HepG2 (cell line): ENCODE measurements around the gene GADL1. TPM values are rescaled to one million over a fixed set of nuclear protein-coding genes. Genes with fewer than 3 reads are reported as not detected.

Source experiments
- ATAC-seq: fragments of 200-7000 bp; cut with Tn5 transposase; 3 replicates; pipeline ENCODE4 v1.9.1; 2020; ENCODE audit warnings: mild to moderate bottlenecking, moderate library complexity
- BruUV-seq: library from RNA; stranded (reverse); fragments of 400-500 nt; replicated peaks from 2 replicates; lab custom pipeline; 2021; lab: Mats Ljungman, UMichigan
- CTCF ChIA-PET: fragments of 300-600 bp; formaldehyde crosslinking; extraction: SDS; loops from one replicate; lab custom pipeline; 2021; ENCODE audit warnings: low total read pairs, inconsistent platforms, low intra/inter-chr PET ratio; lab: Yijun Ruan, JAX
- POLR2A ChIA-PET: fragments of 350-600 bp; sonication (Branson Sonifier 250); formaldehyde crosslinking; loops from one replicate; lab custom pipeline; 2020; ENCODE audit warnings: antibody characterized with exemption, inconsistent platforms; lab: Yijun Ruan, JAX
- DNase-seq: peaks from one replicate; pipeline ENCODE4 v3.0.0-alpha.2; 2015; ENCODE audit warnings: low spot score
- FAIRE-seq: peaks from 3 replicates; lab custom pipeline; 2011; peaks lifted over from hg19 to GRCh38; lab: Jason Lieb, UNC
- H2AFZ ChIP-seq: one replicate; pipeline ENCODE4 v1.6.1; 2011; ENCODE audit warnings: low read length, inconsistent platforms
- H3K27ac ChIP-seq: fragments of 300-600 bp; 3 replicates; pipeline ENCODE4 v1.8.0; 2011; ENCODE audit warnings: mixed run types, mild to moderate bottlenecking, mixed read lengths, low read length, inconsistent platforms; ENCODE audit not compliant: insufficient read depth; ENCODE audit errors: extremely low read length
- H3K27me3 ChIP-seq, 2 experiments: fragments of 200-600 bp in 1 of 2; 2 replicates in 1 of 2; 3 replicates in 1 of 2; pipeline versions ENCODE4 v1.6.0 to v1.8.0; 2011; ENCODE audit warnings: low read length in 2 of 2, mild to moderate bottlenecking in 2 of 2, moderate library complexity in 2 of 2, inconsistent platforms in 1 of 2; ENCODE audit not compliant: insufficient read depth in 2 of 2, control insufficient read depth in 1 of 2
- H3K36me3 ChIP-seq, 2 experiments: fragments of 200-600 bp in 1 of 2; replicated peaks in 1 of 2; 2 replicates in 1 of 2; 3 replicates in 1 of 2; pipeline versions ENCODE4 v1.5.1 to v1.8.0; 2011; ENCODE audit warnings: low read length in 2 of 2, inconsistent platforms in 1 of 2; ENCODE audit not compliant: insufficient read depth in 2 of 2, control insufficient read depth in 1 of 2
- H3K4me1 ChIP-seq: 2 replicates; pipeline ENCODE4 v1.5.1; 2012; ENCODE audit warnings: low read length, inconsistent platforms; ENCODE audit not compliant: insufficient read depth
- H3K4me2 ChIP-seq: 2 replicates; pipeline ENCODE4 v1.6.0; 2011; ENCODE audit warnings: low read depth, low read length, inconsistent platforms
- H3K4me3 ChIP-seq, 3 experiments: fragments of 200-600 bp in 1 of 3; sonication (generic), shearing (Covaris generic) in 1 of 3; replicated peaks in 1 of 3; 2 replicates each; pipeline ENCODE4 v1.5.1; 2011 to 2016; ENCODE audit warnings: low read length in 3 of 3, inconsistent platforms in 2 of 3, low read depth in 2 of 3, mild to moderate bottlenecking in 2 of 3, control low read depth in 1 of 3, mixed read lengths in 1 of 3; ENCODE audit not compliant: insufficient read depth in 1 of 3
- H3K79me2 ChIP-seq: one replicate; pipeline ENCODE4 v1.6.1; 2011; ENCODE audit warnings: low read length, inconsistent platforms; ENCODE audit not compliant: insufficient read depth
- H3K9ac ChIP-seq: 2 replicates; pipeline ENCODE4 v1.6.0; 2011; ENCODE audit warnings: mild to moderate bottlenecking, low read depth, low read length, inconsistent platforms; ENCODE audit not compliant: insufficient read depth
- H3K9me3 ChIP-seq: 2 replicates; pipeline ENCODE4 v1.5.1; 2012; ENCODE audit warnings: mild to moderate bottlenecking, low read length
- H4K20me1 ChIP-seq: 2 replicates; pipeline ENCODE4 v1.6.0; 2011; ENCODE audit warnings: inconsistent platforms, mild to moderate bottlenecking, low read length, moderate library complexity; ENCODE audit not compliant: insufficient read depth
- ETV6 ChIP-seq: sonication (generic); formaldehyde crosslinking; conservative IDR thresholded peaks from 2 replicates; pipeline ENCODE4 v1.4.0; 2020; ENCODE audit warnings: missing genetic modification reagents
- GZF1 ChIP-seq: sonication (generic); formaldehyde crosslinking; IDR thresholded peaks from 2 replicates; pipeline ENCODE4 v1.5.1; 2020; ENCODE audit warnings: mild to moderate bottlenecking, missing genetic modification reagents
- IRF2 ChIP-seq: IDR thresholded peaks from 2 replicates; pipeline ENCODE4 v1.6.1; 2018; ENCODE audit warnings: missing genetic modification reagents, missing compliant biosample characterization
- POLR2AphosphoS2 ChIP-seq: IDR thresholded peaks from 2 replicates; pipeline ENCODE4 v1.6.1; 2011; ENCODE audit warnings: low read depth, low read length, improper control_type of control experiment
- RXRB ChIP-seq: IDR thresholded peaks from 2 replicates; pipeline ENCODE4 v1.6.1; 2016; ENCODE audit warnings: borderline replicate concordance, missing genetic modification reagents, missing compliant biosample characterization
- SKI ChIP-seq: fragments of 450-650 bp; IDR thresholded peaks from one replicate; pipeline ENCODE4 v1.6.1; 2018; ENCODE audit warnings: mild to moderate bottlenecking; ENCODE audit not compliant: partially characterized antibody
- SOX5 ChIP-seq: IDR thresholded peaks from 2 replicates; pipeline ENCODE4 v1.6.1; 2016; ENCODE audit warnings: borderline replicate concordance
- TEAD3 ChIP-seq: optimal IDR thresholded peaks from 2 replicates; pipeline ENCODE3; 2016; ENCODE audit warnings: borderline replicate concordance
- ZFP36L1 ChIP-seq: sonication (generic); formaldehyde crosslinking; IDR thresholded peaks from 2 replicates; pipeline ENCODE4 v1.8.0; 2022; ENCODE audit warnings: mild to moderate bottlenecking, missing genetic modification reagents, moderate library complexity
- ZNF382 ChIP-seq: sonication (generic); formaldehyde crosslinking; IDR thresholded peaks from 2 replicates; pipeline ENCODE4 v1.5.0; 2020; ENCODE audit warnings: missing genetic modification reagents, mild to moderate bottlenecking, borderline replicate concordance
- ZNF468 ChIP-seq: sonication (generic); formaldehyde crosslinking; IDR thresholded peaks from 2 replicates; pipeline ENCODE4 v1.8.0; 2022; ENCODE audit warnings: mild to moderate bottlenecking, moderate library complexity, missing genetic modification reagents
- ZNF510 ChIP-seq: sonication (generic); formaldehyde crosslinking; IDR thresholded peaks from 2 replicates; pipeline ENCODE4 v1.4.0; 2020; ENCODE audit warnings: low read depth, mild to moderate bottlenecking, missing genetic modification reagents
- ZNF674 ChIP-seq: sonication (generic); formaldehyde crosslinking; IDR thresholded peaks from 2 replicates; pipeline ENCODE4 v1.5.0; 2020; ENCODE audit warnings: low read depth, mild to moderate bottlenecking, missing genetic modification reagents
- ZNF883 ChIP-seq: sonication (generic); formaldehyde crosslinking; IDR thresholded peaks from 2 replicates; pipeline ENCODE4 v1.5.1; 2020; ENCODE audit warnings: mild to moderate bottlenecking, missing genetic modification reagents; ENCODE audit errors: not compliant biosample characterization
- WGBS: methylation state at CpG from one replicate; pipeline ENCODE4 v1.1.6; 2017; ENCODE audit warnings: low lambda C conversion rate; 5-methylcytosine and 5-hydroxymethylcytosine counted together
- in situ Hi-C: cut with HindIII; loops from 2 replicates; pipeline ENCODE4 v1.10.0; 2017; ENCODE audit warnings: low pct_unique_long_range_greater_than_20kb; ENCODE audit not compliant: extremely low pct_ligation_motif_present
- intact Hi-C: fragments of 100-400 bp; cut with micrococcal nuclease; formaldehyde crosslinking; loops from one replicate; pipeline ENCODE4 v1.10.0; 2022; ENCODE audit not compliant: unreplicated experiment
- polyA plus RNA-seq, 8 experiments: library from polyadenylated mRNA; depleted of rRNA in 3 of 8; stranded (reverse) in 7 of 8; unstranded in 1 of 8; fragments of >200 nt; fragmentation: Illumina TruSeq in 4 of 8; extraction: Trizol in 4 of 8; gene quantifications; 2 replicates each; pipeline versions ENCODE4 v1.2.1 to v1.2.3, GENCODE V29; 2011 to 2016; ENCODE audit warnings: low read depth in 4 of 8, missing spikeins in 1 of 8, mixed read lengths in 1 of 8; ENCODE audit not compliant: insufficient read depth in 1 of 8
- total RNA-seq, 5 experiments: library from RNA; depleted of rRNA; stranded (reverse); fragments of >200 nt; fragmentation: Illumina TruSeq; extraction: Trizol; gene quantifications; 2 replicates each; pipeline ENCODE4 v1.2.3, GENCODE V29; 2016; ENCODE audit warnings: low read depth in 1 of 5
- TF ChIP-seq, protein P1 (sequence below): sonication (generic); formaldehyde crosslinking; IDR thresholded peaks from 2 replicates; pipeline ENCODE4 v1.4.0; 2020; ENCODE audit warnings: missing genetic modification reagents

The GADL1 gene
- total and polyA plus RNA-seq, 2 of the 13 experiments (the other 11 are each of a cell fraction or from before 2014, with no cell fraction given) = not detected

GRCh38 chr3:30743641-30744317, 150.7 kb downstream of the GADL1 start (continued):
- TF ChIP-seq POLR2AphosphoS2 = no peak
- TF ChIP-seq ZNF468 = no peak

- Histone ChIP-seq H3K36me3 (no peaks in the 10 kb centered on the region), H3K4me3 (no peak overlapping the region), H3K4me2 (no peak overlapping the region), H3K79me2 (no peaks in the 10 kb centered on the region), H3K9me3 (no peaks in the 10 kb centered on the region), H3K4me1 (no peaks in the 10 kb centered on the region), H3K9ac (no peak overlapping the region), H3K27me3 (no peaks in the 10 kb centered on the region), H3K27ac (no peak overlapping the region), H4K20me1 (no peaks in the 10 kb centered on the region), H2AFZ (no peak overlapping the region)
- ATAC-seq = no peak
- ChIA-PET POLR2A (no interaction called here), CTCF (no interaction called here)
- in situ Hi-C loops (no loop called here), intact Hi-C loops (no loop called here)
- FAIRE-seq = no peak
- no peak for TF ChIP-seq ETV6 (CRISPR knock-in tag)
- no peak for TF ChIP-seq ZFP36L1
- TF ChIP-seq, protein P1, sequence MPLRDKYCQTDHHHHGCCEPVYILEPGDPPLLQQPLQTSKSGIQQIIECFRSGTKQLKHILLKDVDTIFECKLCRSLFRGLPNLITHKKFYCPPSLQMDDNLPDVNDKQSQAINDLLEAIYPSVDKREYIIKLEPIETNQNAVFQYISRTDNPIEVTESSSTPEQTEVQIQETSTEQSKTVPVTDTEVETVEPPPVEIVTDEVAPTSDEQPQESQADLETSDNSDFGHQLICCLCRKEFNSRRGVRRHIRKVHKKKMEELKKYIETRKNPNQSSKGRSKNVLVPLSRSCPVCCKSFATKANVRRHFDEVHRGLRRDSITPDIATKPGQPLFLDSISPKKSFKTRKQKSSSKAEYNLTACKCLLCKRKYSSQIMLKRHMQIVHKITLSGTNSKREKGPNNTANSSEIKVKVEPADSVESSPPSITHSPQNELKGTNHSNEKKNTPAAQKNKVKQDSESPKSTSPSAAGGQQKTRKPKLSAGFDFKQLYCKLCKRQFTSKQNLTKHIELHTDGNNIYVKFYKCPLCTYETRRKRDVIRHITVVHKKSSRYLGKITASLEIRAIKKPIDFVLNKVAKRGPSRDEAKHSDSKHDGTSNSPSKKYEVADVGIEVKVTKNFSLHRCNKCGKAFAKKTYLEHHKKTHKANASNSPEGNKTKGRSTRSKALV (CRISPR knock-in tag) = no peak
- no peak for TF ChIP-seq GZF1
- no peak for TF ChIP-seq RXRB (CRISPR knock-in tag)
- TF ChIP-seq SKI = no peak
- TF ChIP-seq SOX5 (CRISPR knock-in tag) = no peak
- no peak for TF ChIP-seq ZNF883
- no peak for TF ChIP-seq IRF2
- TF ChIP-seq ZNF674 (CRISPR knock-in tag) = no peak
- no peak for TF ChIP-seq ZNF510 (CRISPR knock-in tag)
- TF ChIP-seq TEAD3 (CRISPR knock-in tag) = no peak
- TF ChIP-seq ZNF382 = no peak
- WGBS = 50% methylated on average over 4 of the region's 4 CpGs
- no TSS peak for BruUV-seq
- DNase-seq = no peak
These were observed 151.5 kb downstream of the GADL1 start for GRCh38 chr3:30742796-30743619.
